ENCODE measurements around the gene SDR42E2.
A peak's percentile ranks its signal among the peaks of the same experiment; 100 is the strongest.
"Not testable (repeated sequence)": the region's sequence is repeated elsewhere in the genome, so short reads cannot be mapped to it uniquely, and the experiment has no call there.

SDR42E2 gene

DNA sequence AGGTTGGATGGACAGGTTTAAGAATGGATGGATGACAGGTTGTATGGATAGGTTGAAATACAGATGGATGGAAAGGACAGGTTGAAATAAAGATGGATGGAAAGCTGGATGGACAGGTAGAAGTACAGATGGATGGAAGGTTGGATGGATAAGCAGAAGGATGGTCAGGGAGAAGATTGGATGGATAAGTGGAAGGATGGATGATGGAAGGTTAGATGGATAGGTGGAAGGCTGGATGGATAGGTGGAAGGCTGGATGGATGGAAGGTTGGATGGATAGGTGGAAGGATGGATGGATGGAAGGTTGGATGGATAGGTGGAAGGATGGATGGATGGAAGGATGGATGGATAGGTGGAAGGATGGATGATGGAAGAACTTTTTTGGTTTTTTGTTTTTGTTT is 905 bp upstream of the SDR42E2 start:
- no peak for DNase-seq (ENCODE audit: low read depth in 1 of 2, low spot score in 1 of 2)

DNA sequence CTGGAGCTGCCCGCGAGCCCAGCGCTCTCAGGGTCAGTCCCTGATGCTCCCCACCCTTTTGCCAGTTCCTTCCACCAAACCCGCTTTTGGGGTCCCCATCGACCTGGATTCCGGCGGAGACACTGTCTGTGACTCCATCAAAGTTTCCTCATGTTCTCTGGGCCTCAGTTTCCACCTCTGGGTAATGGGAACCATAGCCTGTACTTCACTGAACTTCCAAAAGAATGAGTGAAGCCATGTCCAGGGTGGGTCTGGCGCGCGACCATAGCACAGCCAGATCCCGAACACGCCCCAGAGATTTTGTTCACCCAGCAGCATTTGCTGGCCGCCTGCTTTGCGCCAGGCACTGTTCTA is 327 bp downstream of the SDR42E2 start:
- no peak for DNase-seq (ENCODE audit: low read depth in 1 of 2, low spot score in 1 of 2)

DNA sequence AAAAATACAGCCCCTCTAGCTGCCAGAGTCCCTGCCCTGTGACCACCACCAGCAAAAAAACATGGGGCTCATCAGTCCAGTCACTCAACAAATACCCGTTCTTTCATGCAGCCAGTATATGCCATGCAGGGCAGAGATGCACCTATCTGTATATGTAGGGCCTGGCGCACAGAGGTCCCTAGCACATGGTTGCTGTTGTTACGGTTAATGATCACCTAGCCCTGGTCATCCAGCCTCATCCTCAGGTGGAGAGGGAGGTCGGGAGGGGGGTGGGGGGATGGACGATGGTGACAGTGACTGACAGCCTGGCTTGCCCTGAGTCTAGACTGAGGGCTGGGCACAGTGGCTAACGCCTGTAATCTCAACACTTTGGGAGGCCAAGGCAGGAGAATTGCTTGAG is 1.5 kb downstream of the SDR42E2 start:
- no peak for DNase-seq (ENCODE audit: low read depth in 1 of 2, low spot score in 1 of 2)

DNA sequence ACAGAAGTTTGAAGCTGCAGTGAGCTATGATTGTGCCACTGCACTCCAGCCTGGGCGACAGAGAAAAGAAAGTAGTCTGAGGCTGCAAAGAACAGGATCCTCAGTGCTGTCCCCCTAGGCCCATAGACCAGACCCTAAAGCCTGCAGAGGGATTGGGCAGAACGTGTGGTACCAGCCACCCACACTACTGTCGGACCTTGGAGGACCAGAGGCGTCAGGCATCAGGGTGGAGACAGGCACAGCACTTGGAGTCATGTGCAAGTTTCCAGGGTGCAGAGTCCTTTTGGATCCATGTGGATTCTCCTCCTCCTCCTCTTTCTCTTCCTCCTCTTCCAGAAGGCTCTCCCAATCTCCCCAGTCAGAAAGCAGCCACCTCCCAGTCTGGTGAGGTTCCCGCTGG is 2.2 kb downstream of the SDR42E2 start:
- no peak for DNase-seq (ENCODE audit: low read depth in 1 of 2, low spot score in 1 of 2)

DNA sequence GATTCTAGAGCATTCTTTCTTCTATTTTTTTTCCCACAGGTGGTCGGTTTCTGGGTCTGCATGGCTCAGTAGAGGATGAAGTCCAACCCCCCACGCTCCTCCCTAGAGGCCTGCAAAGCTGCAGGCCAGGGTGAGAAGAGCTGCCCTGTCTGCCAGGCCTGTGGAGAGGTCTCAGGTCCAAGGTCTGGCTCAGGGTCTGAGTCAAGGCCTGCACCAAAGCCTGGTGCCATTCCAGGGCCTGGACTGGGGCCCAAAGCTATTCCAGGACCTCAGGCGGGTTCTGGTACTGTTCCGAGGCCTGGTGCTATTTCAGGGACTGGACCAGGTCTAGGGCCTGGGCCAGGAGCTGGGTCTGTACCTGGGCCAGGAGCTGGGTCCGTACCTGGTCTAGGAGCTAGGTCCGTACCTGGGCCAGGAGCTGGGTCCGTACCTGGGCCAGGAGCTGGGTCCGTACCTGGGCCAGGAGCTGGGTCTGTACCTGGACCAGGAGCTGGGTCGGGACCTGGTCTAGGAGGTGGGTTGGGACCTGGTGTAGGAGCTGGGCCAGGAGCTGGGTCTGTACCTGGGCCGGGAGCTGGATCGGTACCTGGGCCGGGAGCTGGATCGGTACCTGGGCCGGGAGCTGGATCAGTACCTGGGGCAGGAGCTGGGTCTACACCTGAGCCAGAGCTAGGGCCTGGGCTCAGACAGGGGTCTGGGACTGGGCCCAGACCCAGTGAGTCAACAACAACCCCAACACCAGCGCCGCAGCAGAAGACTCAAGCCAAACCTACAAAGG is 3.4 kb downstream of the SDR42E2 start:
- DNase-seq (ENCODE audit: low read depth in 1 of 2, low spot score in 1 of 2): no peak

DNA sequence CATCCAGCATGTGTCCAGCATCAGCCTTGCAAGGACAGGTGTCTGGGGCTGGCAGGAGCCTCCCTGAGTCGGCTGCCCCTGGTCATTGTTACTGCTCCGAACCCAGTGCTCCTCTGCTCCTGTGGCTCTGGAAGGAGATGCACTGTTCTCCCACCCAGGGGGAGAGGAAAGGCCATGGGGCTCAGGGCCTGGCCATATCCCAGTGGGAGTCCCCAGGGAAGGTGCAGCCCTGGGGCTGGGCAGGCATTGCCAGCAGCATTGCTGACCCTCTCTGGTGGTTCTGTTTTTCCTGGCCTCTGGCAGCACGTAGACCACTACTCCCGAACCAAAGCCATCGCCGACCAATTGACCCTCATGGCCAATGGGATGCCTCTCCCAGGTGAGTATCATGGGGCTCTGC is 9.6 kb downstream of the SDR42E2 start:
- DNase-seq (ENCODE audit: low read depth in 1 of 2, low spot score in 1 of 2): no peak

DNA sequence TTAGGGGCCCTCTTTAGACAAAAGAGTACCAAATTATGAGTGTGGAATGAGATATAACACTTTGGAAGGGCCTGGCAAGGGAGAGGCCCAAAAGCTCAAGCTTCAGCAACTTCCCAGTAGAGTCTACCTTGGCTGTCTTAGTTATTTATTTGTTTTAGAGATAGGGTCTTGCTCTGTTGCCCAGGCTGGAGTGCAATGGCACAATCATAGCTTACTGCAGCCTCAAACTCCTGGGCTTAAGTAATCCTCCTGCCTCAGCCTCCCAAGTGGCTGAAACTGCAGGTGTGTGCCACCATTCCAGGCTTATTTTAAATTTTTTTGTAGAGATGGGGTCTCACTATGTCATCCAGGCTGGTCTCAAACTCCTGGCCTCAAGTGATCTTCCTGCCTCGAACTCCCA is 10.3 kb downstream of the SDR42E2 start:
- DNase-seq (ENCODE audit: low read depth in 1 of 2, low spot score in 1 of 2): not testable (repeated sequence)

DNA sequence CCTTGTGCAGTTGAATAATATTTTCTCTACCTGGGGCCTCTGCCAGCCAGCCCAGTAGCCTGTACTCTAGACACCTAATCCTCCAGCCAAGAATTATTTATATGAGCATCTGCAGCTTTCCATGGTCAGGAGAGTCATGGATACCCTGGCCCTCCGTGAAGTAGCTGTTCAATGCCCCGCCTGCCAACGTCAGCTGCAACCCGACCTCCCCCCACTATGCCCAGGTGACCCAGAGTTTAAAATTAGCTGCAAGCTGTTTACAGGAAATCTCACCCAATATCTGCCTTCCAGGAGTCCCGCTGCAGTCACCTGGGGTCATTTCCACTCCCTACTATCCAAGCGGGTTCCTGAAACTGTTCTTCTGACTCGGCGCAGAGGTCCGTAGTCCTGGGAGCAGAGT is 12.3 kb downstream of the SDR42E2 start:
- DNase-seq (ENCODE audit: low read depth in 1 of 2, low spot score in 1 of 2): no peak

DNA sequence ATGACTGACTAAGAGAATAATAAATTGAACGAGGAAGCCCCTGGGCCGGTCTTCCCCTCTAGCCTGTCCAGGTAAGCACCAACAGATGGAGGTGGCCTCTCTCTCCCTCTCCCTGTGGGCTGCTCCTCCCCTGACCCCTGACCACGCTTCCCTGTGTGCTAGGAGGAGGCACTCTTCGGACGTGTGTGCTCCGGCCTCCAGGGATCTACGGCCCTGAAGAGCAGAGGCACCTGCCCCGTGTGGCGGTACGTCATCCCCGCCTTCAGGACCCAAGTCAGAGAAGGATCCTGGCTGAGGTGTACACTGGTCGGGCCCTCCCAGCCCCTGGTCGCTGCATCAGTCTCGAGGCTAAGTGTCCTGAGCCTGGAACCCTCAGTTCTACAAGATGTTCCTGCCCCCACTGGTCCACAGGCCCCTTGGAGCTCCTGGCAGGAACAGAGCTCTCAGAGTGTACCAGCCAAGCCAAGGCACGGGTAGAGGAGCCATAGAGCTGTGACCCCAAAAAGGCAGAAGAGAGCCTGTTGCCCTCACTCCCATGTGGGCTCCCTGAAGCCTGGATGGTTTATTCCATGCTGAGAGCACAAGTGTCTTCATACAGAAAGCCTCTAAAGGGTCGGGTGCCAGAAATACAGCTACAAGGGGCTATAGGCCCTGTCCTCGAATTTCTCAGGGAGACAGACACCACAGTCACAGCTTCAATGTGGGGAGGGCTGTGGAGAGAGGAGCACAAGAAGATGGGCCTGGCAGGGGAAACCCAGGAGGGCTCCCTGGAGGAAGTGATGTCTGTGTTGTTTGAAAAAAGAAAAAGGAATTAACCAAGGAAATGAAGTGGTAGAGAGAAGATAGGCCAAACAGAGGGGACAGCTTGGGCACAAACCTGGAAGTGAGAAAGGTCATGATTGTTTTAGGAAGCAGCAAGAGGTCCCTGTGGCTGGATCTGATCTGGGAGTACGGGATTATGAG is 15.9 kb downstream of the SDR42E2 start:
- DNase-seq (ENCODE audit: low read depth in 1 of 2, low spot score in 1 of 2): no peak

DNA sequence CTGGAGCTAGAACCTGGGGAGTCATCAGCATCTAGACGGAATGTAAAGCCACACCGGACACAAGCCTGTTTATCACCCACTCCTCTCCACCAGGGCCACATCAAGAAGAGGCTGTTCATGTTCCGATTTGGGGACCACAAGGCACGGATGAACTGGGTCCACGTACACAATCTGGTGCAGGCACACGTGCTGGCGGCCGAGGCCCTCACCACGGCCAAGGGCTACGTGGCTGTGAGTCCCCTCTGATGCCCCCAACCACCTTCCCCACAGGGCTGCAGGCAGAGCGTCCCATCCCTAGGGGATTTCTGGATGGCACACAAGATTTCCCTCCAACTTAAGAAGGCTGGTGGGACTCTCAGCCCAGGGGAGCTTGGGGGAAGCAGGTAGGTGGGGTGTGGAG is 19.1 kb downstream of the SDR42E2 start:
- DNase-seq (ENCODE audit: low read depth in 1 of 2, low spot score in 1 of 2): no peak

DNA sequence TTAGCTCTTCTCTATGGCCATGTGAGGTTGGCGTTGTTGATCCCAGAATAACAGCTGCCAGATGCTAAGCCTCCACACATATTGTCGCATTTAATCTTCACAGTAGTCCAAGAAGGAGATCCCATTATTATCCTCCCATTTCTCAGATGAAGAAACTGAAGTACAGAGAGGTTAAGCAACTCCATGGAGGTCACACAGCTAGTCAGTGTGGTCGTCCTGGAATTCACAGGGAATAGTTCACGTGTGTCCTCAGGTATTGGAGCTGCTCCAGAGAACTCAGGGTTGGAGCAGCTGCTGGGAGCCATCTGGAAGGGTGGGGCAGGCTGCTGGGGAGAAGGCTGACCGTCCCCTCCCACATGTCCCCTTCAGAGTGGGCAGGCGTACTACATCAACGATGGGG is 19.5 kb downstream of the SDR42E2 start:
- DNase-seq (ENCODE audit: low read depth in 1 of 2, low spot score in 1 of 2): no peak

DNA sequence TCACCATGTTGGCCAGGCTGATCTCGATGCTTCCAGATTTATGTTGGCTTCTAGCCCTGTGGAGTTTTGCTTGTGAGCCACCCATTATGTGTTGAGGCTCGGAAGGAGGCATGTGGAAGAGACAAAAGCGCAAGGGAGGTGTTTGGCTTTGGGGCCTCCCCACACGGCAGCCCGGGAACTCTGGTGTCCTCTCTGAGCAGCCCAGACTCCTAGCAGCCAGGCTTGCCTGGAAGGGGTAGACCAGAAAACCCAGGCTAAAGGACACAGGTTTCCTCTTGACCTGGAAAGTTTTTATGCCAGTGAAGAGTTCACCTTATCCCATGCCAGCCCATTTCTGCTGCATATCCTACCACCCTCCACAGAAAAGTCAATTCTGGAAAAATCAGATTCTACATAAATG is 21.0 kb downstream of the SDR42E2 start:
- DNase-seq (ENCODE audit: low read depth in 1 of 2, low spot score in 1 of 2): no peak

DNA sequence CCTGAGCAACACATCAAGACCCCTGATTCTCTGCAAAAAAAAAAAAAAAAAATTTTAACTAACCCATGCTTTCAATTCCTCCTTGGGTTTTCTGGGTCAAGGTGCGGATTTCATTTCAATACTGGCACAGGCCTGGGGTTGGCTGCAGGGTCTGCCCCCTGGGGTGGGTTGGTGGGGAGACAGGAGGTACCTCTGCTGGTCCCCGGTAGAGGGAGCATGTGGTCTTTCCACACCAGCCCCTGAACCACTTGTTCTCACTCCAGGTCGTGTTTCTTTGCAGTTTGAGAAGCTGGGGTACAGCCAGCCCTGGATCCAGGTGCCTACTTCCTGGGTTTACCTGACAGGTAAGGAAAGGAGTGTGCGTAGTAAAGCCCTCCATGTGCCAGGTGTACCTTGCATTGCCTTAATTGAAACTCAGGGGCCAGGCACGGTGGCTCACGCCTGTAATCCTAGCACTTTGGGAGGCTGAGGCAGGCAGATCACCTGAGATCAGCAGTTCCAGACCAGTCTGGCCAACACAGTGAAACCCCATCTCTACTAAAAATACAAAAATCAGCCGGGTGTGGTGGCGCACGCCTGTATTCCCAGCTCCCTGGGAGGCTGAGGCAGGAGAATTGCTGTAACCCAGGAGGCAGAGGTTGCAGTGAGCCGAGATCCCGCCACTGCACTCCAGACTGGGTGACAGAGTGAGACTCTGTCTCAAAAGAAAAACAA is 21.8 kb downstream of the SDR42E2 start:
- DNase-seq (ENCODE audit: low read depth in 1 of 2, low spot score in 1 of 2): no peak

DNA sequence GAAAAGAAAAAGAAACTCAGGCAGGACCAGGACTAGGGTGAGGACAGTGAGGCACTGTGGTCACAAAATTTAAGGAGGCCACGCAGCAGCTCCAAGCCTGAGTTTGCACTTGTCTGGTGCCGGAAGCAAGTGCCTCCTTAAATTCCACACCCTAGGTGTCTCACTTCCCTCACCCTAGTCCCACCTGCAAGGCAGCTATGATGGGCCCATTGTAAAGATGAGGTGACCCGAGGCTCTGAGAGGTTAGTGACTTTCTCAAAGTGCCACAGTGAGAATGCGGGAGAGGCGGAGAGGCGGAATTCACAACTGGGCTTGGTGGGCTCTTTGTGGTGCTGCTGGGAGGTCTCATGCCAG is 22.3 kb downstream of the SDR42E2 start:
- DNase-seq (ENCODE audit: low read depth in 1 of 2, low spot score in 1 of 2): no peak

DNA sequence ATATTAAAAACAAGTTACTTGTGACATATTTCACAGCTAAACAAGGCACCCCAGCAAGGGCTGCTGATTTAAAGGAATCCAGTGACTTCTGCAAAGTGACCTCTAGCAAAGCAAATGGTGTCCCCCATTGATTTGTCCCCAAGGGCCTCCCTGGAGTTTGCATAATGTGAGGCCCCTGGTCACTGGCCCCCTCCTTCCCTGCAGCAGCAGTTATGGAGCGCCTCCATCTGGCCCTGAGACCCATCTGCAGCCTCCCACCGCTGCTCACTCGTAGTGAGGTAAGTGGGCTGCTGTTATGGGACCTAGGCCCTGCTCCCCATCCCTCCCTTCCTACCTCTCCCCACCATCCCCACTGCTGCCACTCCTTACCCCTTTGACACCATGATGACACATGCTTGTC is 24.2 kb downstream of the SDR42E2 start:
- DNase-seq (ENCODE audit: low read depth in 1 of 2, low spot score in 1 of 2): no peak

DNA sequence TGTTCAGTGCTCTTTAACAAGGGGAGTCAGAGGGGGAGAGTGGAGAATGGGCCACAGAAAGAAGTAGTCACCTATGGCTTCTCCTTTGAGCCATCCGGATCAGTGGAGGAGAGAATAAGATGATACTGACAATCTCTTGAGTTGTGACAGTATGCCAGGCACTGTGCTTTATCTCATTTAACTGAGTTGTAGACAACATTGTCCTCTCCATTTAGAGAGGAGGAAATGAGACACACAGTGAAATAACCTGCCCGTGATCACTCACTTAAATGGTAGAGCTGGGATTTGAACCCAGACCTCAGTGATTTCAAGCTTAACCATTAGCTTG is 25.9 kb downstream of the SDR42E2 start:
- no peak for DNase-seq (ENCODE audit: low read depth in 1 of 2, low spot score in 1 of 2)

DNA sequence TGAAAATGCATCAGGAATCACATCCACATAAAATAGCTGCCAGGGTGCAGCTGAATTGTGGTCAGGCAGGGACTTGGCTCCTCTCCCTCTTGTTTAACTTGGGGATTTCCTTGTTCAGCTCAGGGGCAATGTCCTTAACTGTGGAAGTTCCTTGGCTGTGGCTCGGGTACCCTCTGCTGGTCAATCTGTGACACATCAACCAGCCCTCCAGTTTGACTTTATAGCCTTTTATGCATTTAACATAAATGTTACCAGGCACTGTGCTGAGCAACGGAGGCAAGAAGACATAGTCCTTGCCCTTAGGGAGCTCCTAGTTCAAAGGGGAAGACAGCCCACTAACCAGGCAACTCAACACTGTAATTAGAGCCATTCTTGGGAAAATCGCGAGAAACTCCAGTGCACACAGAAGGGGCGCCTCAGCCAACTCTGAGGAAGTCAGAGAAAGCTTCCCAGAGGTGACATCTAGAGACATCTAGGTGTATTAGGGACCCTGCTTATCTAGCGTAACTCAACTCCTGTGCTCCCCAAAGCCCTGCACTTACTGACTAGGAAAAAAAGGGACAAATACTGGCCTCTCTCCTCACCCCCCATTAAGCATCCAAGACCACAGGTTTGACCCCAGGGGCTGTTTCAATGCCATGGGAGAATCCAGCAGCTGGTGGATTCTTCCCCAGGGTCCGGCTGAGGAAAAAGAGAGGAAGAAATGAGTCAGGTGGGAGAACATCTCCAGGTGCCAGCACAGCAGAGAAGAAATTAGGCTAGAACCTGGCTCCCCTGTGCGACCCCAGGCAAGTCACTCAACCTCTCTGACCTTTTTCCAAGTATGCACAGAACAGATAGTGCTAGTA is 26.5 kb downstream of the SDR42E2 start:
- DNase-seq (ENCODE audit: low read depth in 1 of 2, low spot score in 1 of 2): peak in 1 of 2 donors; percentile 47

DNA sequence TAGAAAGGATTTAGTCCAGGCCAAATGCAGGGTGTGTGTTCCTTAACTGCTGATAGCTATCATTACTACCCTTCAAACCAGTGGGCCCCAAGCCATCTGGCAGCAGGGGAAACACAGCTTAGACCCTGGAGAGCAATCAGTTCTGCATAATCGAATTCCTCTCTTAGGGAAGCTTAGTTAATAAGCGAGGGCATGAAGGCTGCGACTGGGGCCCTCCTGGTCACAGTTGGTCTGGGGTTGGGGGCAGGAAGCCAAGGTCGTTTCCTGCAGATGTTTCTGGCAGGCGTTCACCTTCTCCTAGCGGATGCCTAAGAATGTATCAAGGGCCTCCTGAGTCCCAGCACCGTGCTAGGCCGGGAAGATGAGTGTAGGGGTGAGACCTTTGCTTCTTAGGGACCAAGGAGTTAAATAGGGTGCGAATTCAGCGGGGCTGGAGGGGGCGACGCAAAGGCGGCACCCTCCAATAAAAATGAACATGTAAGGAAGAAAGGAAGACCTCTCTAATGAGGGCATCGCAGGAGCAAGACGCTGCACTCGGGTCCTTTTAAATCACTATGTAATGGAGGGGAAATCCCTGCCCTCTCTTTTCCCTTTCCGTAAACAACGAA is 27.3 kb downstream of the SDR42E2 start:
- DNase-seq (ENCODE audit: low read depth in 1 of 2, low spot score in 1 of 2): no peak

DNA sequence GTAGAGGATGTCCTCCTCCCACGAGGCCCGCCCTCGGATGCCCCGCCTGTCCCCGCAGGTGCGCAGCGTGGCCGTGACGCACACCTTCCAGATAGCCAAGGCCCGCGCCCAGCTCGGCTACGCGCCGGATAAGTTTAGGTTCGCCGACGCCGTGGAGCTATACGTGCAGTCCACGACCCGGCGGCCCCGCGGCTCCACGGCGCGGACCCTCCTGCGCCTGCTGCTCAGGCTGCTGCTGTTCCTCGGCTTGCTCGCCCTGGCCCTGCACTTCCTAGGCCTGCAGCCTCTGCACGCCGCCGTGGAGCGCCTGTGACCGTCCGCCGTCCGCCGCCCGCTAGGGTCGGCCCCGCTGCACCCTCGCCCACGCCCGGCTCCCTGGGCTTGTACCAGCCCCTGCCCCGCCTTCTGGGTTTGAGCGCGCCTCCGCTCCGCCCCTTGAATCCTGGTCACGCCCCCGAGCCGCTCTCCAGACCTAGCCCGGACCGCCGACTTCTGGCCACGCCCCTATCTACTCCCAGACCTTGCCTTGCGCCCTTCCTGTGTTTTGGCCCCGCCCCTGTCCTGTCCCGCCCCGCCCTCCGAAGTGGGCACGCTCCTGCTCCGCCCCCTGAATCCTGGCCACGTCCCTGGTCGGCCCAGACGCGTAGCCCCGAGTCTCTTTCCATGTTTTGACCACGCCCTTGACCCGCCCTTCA is 27.9 kb downstream of the SDR42E2 start:
- DNase-seq (ENCODE audit: low read depth in 1 of 2, low spot score in 1 of 2): peak; percentile 81 to 89
